GM10266 (cell line): ENCODE measurements around the gene FAM120A.

Experiments
- DNase-seq: peaks from one replicate; pipeline ENCODE4 v3.0.0; 2012; ENCODE audit errors: extremely low spot score
- TF ChIP-seq, protein P1 (sequence below): IDR thresholded peaks from 2 replicates; pipeline ENCODE4 v1.5.1; 2012; ENCODE audit warnings: mild to moderate bottlenecking, low read depth; ENCODE audit not compliant: control insufficient read depth, insufficient read depth; ENCODE audit errors: missing control alignments

The FAM120A gene

GRCh38 chr9:93594041-93594756, 142.7 kb downstream of the FAM120A start:
- TF ChIP-seq, protein P1, sequence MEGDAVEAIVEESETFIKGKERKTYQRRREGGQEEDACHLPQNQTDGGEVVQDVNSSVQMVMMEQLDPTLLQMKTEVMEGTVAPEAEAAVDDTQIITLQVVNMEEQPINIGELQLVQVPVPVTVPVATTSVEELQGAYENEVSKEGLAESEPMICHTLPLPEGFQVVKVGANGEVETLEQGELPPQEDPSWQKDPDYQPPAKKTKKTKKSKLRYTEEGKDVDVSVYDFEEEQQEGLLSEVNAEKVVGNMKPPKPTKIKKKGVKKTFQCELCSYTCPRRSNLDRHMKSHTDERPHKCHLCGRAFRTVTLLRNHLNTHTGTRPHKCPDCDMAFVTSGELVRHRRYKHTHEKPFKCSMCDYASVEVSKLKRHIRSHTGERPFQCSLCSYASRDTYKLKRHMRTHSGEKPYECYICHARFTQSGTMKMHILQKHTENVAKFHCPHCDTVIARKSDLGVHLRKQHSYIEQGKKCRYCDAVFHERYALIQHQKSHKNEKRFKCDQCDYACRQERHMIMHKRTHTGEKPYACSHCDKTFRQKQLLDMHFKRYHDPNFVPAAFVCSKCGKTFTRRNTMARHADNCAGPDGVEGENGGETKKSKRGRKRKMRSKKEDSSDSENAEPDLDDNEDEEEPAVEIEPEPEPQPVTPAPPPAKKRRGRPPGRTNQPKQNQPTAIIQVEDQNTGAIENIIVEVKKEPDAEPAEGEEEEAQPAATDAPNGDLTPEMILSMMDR: no peak
- no peak for DNase-seq

GRCh38 chr9:93595461-93595860, 144.0 kb downstream of the FAM120A start:
- no peak for DNase-seq
- TF ChIP-seq, protein P1: no peak

- DNase-seq: no peak
- TF ChIP-seq, protein P1: no peak
These were observed 144.4 kb downstream of the FAM120A start for GRCh38 chr9:93595861-93596365.

GRCh38 chr9:93596399-93596798, 144.9 kb downstream of the FAM120A start:
- no peak for DNase-seq
- TF ChIP-seq, protein P1: no peak

DNA sequence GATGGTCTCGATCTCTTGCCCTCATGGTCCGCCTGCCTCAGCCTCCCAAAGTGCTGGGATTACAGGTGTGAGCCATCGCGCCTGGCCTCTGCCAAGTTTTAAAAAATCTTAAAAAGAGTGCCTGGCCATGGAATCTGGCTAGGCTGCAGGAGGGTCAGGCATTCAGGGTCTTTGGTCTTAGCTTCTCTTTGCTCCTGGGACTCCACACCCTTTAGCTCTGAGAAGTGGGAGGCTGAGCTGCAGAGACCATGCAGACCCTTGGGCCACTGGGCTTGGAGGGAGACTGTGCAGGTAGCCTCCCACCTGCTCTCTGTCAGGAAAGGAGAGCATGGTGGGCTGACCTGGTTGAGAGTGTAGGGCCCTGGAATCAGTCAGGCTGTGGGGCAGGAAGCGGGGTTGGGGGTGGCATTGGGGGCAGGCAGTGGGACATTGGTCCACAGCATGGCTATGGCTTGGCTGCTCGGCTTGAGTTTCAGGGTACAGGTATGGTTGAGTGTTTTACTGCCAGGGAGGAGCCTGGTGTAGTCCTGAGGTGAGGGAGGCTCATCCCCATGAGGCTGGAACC, 145.7 kb downstream of the FAM120A start:
- no peak for DNase-seq
- TF ChIP-seq, protein P1: no peak

- DNase-seq: no peak
- TF ChIP-seq, protein P1: no peak
These were observed 146.6 kb downstream of the FAM120A start for GRCh38 chr9:93597871-93598646.
